HAP-1 (cell line): ENCODE measurements around the gene CD2.

Experiments used
- DNase-seq, 2 experiments: peaks; one replicate each; pipeline ENCODE4 v3.0.0-alpha.2; 2016 to 2020; ENCODE audit warnings: low spot score in 2 of 2
- H3K27me3 ChIP-seq: fragments of 250-450 bp; sonication (Bioruptor Pico); 2 replicates; pipeline ENCODE4 v1.5.1; 2020; ENCODE audit warnings: low read depth, mild to moderate bottlenecking, moderate library complexity
- H3K36me3 ChIP-seq: fragments of 250-450 bp; sonication (Bioruptor Pico); replicated peaks from 2 replicates; pipeline ENCODE4 v1.5.1; 2020; ENCODE audit warnings: mild to moderate bottlenecking
- H3K4me1 ChIP-seq: fragments of 250-450 bp; sonication (Bioruptor Pico); 2 replicates; pipeline ENCODE4 v1.5.1; 2020; ENCODE audit warnings: mild to moderate bottlenecking
- H3K4me3 ChIP-seq: fragments of 250-450 bp; sonication (Bioruptor Pico); 2 replicates; pipeline ENCODE4 v1.5.1; 2020; ENCODE audit warnings: mild to moderate bottlenecking, moderate library complexity
- H3K9me3 ChIP-seq: fragments of 250-450 bp; sonication (Bioruptor Pico); 2 replicates; pipeline ENCODE4 v1.5.1; 2020; ENCODE audit warnings: mild to moderate bottlenecking, moderate library complexity
- in situ Hi-C: fragments of 300-500 bp; cut with MboI; formaldehyde crosslinking; loops from 3 replicates; pipeline ENCODE4 v1.14.3; 2020; ENCODE audit warnings: low sequenced_read_pairs, inconsistent platforms, mixed read lengths

The CD2 gene, protein sequence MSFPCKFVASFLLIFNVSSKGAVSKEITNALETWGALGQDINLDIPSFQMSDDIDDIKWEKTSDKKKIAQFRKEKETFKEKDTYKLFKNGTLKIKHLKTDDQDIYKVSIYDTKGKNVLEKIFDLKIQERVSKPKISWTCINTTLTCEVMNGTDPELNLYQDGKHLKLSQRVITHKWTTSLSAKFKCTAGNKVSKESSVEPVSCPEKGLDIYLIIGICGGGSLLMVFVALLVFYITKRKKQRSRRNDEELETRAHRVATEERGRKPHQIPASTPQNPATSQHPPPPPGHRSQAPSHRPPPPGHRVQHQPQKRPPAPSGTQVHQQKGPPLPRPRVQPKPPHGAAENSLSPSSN

DNA sequence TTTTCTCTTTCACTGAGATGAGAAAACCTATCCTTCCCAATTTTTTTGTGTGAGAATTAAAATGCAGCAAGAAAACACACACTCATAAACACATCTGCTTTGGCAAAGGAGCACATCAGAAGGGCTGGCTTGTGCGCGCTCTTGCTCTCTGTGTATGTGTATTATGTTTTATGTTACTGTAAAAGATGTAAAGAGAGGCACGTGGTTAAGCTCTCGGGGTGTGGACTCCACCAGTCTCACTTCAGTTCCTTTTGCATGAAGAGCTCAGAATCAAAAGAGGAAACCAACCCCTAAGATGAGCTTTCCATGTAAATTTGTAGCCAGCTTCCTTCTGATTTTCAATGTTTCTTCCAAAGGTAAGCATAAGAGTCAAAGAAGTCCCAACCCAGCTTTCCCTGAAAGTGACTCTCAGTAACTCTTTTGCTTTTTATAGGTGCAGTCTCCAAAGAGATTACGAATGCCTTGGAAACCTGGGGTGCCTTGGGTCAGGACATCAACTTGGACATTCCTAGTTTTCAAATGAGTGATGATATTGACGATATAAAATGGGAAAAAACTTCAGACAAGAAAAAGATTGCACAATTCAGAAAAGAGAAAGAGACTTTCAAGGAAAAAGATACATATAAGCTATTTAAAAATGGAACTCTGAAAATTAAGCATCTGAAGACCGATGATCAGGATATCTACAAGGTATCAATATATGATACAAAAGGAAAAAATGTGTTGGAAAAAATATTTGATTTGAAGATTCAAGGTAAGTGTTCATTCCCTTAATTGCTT is at the start of gene CD2:
Gene CD2 (plus strand): TSS at position 233 of the 780 bp plus-strand sequence. CDS start 63 bp downstream, at position 296.
- H3K27me3 ChIP-seq, result no peaks in the 10 kb centered on the region
- H3K36me3 ChIP-seq, result no peaks in the 10 kb centered on the region
- no peaks in the 10 kb centered on the region for H3K4me1 ChIP-seq
- DNase-seq, result no peak
- no peak within 1 kb of the TSS for H3K4me3 ChIP-seq
- no peaks in the 10 kb centered on the region for H3K9me3 ChIP-seq
- in situ Hi-C loops, result no loop called here

DNA sequence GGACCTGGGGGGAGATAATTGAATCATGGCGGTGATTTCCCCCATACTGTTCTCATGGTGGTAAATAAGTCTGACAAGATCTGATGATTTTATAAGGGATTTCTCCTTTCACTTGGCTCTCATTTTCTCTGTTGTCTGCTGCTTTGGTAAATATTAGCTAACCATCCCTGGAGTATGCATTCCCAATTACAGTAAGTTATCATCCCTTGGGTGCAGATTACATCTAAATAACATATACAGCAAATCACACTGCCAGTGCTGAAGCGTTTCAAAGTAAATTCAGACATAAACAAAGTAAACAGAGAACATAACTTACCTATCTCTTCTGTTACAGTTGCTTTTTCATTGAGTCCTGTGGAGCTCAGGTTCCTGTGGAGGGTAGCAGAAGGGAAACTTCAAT is 48.1 kb upstream of the CD2 start:
- no peak for DNase-seq
- in situ Hi-C loops, result no loop called here
- H3K4me3 ChIP-seq, result no peak overlapping the region
- H3K9me3 ChIP-seq, result no peaks in the 10 kb centered on the region
- H3K27me3 ChIP-seq, result no peaks in the 10 kb centered on the region
- H3K4me1 ChIP-seq, result no peaks in the 10 kb centered on the region
- no peaks in the 10 kb centered on the region for H3K36me3 ChIP-seq

DNA sequence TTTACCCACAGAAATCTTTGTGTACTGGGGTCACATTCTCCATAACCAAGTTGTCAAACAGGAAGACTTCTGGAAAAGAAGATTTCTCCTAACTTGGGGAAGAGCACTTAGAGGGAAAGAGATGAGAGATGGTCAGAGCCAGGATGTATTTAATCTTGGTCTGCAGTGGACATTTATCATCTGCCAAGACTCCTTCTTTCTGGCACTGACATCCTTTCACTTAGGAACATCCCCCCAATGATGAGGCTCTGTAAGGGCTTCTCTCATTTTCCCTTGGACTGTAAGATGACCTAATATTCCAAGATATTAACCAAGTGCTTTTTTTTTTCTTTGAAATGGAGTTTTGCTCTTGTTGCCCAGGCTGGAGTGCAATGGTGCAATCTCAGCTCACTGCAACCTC is 47.4 kb upstream of the CD2 start:
- Histone ChIP-seq H3K27me3 (no peaks in the 10 kb centered on the region), H3K9me3 (no peaks in the 10 kb centered on the region), H3K4me3 (no peak overlapping the region), H3K4me1 (no peaks in the 10 kb centered on the region), H3K36me3 (no peaks in the 10 kb centered on the region)
- in situ Hi-C loops, result no loop called here
- DNase-seq, result no peak

DNA sequence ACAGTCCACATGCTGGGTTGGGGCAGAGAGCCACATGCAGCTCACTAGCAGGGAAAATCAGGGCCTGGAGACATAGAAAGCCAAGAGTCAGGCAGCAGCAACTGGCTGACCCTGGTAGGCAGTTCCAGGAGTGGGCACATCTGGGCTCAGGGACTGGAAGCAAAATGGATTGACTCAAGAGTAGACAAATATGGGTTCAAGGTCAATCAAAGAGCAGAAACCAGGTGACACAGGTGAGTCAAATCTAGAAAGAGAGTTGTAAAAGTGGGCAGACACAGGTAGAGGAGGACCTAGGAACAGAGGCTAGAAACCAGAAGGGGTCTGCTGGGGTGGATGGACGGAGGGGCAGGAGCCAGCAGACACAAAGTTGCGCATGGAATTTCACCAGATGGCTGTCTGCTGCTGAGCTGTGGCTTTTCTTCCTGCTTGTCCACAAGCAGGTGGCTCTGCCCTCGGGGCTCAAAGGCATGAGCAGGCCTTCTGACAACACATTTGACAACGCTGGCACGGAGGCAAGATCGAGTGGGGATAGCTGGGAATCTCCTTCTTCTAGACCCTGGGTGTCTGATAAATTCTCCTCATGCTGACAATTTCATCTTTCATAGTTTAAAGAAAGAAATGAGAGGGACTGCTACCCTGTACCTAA is 45.9 kb upstream of the CD2 start:
- in situ Hi-C loops, result no loop called here
- no peak for DNase-seq
- Histone ChIP-seq H3K4me1 (no peaks in the 10 kb centered on the region), H3K4me3 (no peak overlapping the region), H3K9me3 (no peaks in the 10 kb centered on the region), H3K36me3 (no peaks in the 10 kb centered on the region), H3K27me3 (no peaks in the 10 kb centered on the region)

DNA sequence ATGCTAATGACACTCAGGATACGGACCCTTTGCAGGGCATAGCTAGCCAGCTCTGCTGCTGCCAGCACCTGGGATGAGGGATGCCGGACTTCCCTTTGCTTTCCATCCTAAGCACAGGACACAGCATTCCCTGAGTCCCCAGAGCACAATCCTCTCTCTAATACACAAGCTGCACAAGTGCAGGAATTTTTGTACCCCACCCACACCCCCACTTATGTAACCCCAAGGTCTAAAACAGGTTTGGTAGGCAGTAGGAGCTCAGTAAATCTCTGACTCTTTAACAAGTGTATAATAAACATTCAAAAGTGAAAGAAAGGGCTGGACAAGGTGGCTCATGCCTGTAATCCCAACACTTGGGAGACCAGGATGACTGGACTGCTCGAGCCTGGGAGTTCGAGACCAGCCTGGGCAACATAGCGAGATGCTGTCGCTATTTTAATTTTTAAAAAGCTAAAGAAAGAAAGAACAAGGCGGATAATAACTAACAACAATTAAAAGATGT is 44.5 kb upstream of the CD2 start:
- DNase-seq, result no peak
- H3K9me3 ChIP-seq, result no peaks in the 10 kb centered on the region

DNA sequence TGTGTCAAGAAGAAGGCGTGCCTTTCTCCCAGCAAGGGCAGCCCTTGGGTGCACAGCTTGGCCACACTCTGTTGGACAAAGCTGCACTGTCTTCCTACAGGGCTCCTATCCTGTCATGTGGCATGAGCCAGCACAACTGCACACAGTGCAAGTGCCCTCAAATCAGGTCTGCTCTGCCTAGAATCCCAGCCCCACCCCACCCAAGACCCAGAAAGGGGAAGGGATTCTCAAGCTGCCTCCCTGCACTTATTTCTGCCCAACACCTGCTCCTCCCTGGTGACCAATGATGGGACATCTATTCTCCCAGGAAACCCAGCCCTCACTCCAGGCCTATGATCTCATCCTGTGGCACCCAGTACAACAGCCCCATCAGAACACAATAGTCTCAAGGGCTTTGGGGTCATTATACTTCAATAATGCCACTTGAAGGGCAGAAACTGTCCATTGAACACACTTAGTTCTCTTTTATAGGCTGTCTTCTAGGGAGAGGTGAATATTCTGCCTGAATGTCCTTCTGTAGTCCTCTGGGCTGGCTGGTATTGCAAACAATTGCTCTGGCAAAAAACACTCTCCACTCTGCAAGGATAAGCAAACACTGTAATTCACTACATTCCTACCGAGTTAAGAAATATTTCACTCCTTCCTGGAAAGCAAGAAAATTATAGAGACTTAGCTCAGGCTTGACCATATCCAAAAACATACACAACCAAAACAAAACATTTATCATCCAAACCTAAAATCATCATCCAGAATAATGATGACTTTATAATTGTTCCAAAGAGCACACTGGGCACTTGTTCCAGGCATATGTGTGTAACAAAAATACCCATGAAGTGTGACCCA is 43.6 kb upstream of the CD2 start:
- H3K4me1 ChIP-seq, result no peaks in the 10 kb centered on the region
- in situ Hi-C loops, result no loop called here
- no peak for DNase-seq

More for the DNA sequence above, 44.5 kb upstream of the CD2 start:
- in situ Hi-C loops, result no loop called here
- no peaks in the 10 kb centered on the region for H3K4me1 ChIP-seq
- no peaks in the 10 kb centered on the region for H3K27me3 ChIP-seq
- no peak overlapping the region for H3K4me3 ChIP-seq
- H3K36me3 ChIP-seq, result no peaks in the 10 kb centered on the region

DNA sequence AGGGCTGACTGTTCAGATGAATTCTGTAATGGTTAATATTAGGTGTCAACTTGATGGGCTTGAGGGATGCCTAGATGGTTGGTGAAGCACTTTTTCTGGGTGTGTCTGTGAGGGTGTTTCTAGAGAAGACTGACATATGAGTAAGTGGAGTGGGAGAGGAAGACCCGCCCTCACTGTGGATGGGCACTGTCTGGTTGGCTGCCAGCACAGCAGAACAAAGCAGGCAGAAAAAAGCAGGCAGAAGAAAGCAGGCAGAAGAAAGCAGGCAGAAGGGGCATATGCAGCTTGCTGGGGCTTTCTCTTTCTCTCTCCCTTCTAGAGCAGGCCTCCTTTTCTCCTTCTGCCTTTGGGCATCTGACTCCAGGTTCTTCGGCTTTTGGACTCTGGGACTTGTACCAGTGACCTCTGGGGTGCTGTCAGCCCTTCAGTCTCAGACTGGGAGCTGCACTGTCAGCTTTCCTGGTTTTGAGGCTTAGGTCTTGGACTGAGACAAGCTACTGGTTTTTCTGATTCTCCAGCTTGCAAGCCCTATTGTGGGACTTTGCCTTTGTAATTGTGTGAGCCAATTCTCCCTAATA is 42.9 kb upstream of the CD2 start:
- Histone ChIP-seq H3K36me3 (no peaks in the 10 kb centered on the region), H3K27me3 (no peaks in the 10 kb centered on the region), H3K9me3 (no peaks in the 10 kb centered on the region), H3K4me3 (no peak overlapping the region), H3K4me1 (no peaks in the 10 kb centered on the region)
- peak in 1 of 2 experiments; percentile 23 for DNase-seq
- in situ Hi-C loops, result no loop called here

More for the DNA sequence above, 43.6 kb upstream of the CD2 start:
- no peaks in the 10 kb centered on the region for H3K27me3 ChIP-seq
- H3K9me3 ChIP-seq, result no peaks in the 10 kb centered on the region
- H3K36me3 ChIP-seq, result no peaks in the 10 kb centered on the region
- H3K4me3 ChIP-seq, result no peak overlapping the region

DNA sequence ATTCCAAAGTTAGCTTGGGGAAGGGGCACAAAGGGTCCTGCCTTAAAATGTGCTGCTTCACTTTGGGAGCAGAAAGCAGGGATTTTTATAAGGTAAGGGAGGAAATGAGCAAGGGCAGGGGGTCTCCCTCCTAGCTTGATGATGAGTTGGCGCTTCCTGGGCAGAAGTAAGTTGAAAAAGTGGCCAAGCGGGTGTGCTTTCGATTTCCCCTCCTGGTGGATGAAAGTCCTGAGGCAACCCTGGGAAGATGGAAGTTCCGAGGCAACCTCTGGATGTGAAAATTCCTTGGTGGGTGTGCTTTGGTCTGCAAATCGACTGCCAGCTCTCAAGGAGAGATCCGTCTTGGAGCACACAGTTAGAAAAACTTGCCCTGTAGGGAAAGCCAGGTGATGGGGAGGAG is 41.7 kb upstream of the CD2 start:
- Histone ChIP-seq H3K4me1 (no peaks in the 10 kb centered on the region), H3K27me3 (no peaks in the 10 kb centered on the region), H3K4me3 (no peak overlapping the region), H3K36me3 (no peaks in the 10 kb centered on the region), H3K9me3 (no peaks in the 10 kb centered on the region)
- in situ Hi-C loops, result no loop called here
- no peak for DNase-seq

DNA sequence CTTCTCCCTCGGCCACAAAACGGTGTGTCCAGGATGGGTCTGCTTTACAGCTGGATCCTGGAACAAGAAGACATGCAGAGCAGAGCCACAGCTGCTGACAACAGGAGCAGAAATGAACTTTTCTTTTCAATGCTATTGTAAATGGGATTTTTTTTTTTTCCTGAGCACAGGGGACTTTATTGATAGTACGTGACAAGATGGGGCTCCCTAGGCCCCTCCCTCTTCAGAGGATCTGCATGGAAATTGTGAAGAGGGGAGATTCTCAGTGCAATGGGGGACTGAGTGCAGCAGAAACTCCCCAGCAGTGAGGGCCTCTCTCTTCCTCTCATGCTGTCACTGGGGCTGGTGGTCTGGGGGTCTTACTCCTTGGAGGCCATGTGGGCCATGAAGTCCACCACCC is 40.8 kb upstream of the CD2 start:
- H3K36me3 ChIP-seq, result no peaks in the 10 kb centered on the region
- H3K9me3 ChIP-seq, result no peaks in the 10 kb centered on the region
- H3K4me1 ChIP-seq, result no peaks in the 10 kb centered on the region
- in situ Hi-C loops, result no loop called here
- H3K4me3 ChIP-seq, result no peak overlapping the region
- H3K27me3 ChIP-seq, result no peaks in the 10 kb centered on the region
- no peak for DNase-seq

DNA sequence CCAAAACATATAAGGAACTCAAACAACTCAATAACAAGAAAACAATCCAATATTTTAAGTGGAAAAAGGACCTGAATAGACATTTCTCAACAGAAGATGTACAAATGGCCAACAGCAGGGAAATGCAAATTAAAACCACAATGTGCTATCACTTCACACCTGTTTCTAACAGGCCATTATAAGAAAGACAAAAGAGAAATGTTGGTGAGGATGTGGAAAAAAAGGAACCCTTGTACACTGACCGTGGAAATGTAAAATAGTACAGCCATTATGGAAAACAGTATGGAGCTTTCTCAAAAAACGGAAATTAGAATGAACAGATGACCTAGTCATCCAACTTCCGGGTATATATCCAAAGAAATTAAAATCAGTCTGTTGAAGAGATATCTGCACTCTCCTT is 37.8 kb upstream of the CD2 start:
- H3K27me3 ChIP-seq, result no peaks in the 10 kb centered on the region
- no peaks in the 10 kb centered on the region for H3K9me3 ChIP-seq
- in situ Hi-C loops, result no loop called here
- no peak overlapping the region for H3K4me3 ChIP-seq
- DNase-seq, result no peak
- H3K36me3 ChIP-seq, result no peaks in the 10 kb centered on the region
- H3K4me1 ChIP-seq, result no peaks in the 10 kb centered on the region

DNA sequence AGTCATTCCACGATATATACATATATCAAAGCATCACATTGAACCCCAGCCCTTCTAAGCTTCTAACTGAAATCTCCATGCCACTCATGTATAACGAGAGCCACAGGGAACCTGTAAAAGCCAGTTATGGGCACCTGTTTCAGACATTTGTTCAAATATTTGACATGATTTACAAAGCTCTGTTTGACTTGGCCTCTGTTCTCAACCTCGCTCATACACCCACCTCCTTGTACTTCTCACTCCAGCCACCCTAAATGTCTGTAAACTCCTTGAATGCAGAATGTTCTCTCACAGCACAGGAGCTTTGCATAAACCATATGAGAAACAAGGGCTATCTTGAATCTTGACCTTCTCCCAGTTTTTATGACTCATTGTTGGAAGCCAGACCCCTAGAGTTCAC is 36.9 kb upstream of the CD2 start:
- Histone ChIP-seq H3K9me3 (no peaks in the 10 kb centered on the region), H3K4me3 (no peak overlapping the region), H3K4me1 (no peaks in the 10 kb centered on the region), H3K36me3 (no peaks in the 10 kb centered on the region), H3K27me3 (no peaks in the 10 kb centered on the region)
- no peak for DNase-seq
- in situ Hi-C loops, result no loop called here

DNA sequence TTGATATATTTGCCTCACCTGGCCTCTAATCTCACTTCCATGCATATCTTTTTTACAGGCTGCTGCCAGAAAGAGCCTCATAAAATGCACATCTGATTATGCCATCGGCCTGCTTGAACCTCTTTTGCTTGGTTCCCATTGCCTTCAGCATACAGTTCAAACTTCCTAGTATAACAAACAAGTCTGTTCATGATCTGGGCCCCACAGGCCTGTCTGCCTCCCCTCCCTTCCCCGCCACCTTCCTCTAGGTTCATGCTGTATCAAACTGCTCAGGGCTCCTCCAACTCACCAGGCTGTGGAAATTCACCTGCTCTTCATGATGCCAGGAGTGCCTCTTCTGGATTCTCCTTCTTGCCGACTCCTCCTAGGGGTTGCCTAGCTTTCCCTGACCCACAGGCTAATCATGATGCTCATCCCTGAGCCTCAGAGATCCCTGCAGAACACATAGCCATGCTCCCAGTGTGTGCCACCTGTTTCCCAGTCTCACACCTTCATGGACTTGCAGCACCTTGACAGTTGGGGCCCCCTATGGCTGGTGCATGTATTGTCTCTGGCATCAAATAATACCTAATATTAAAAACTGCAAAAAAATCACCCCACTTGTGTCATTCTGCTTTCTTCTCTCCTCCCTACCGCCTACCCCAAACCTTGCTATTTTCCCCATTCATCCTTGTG is 33.7 kb upstream of the CD2 start:
- H3K4me3 ChIP-seq, result no peak overlapping the region
- DNase-seq, result no peak
- no peaks in the 10 kb centered on the region for H3K9me3 ChIP-seq
- H3K36me3 ChIP-seq, result no peaks in the 10 kb centered on the region
- H3K27me3 ChIP-seq, result no peaks in the 10 kb centered on the region
- in situ Hi-C loops, result no loop called here
- H3K4me1 ChIP-seq, result no peaks in the 10 kb centered on the region

DNA sequence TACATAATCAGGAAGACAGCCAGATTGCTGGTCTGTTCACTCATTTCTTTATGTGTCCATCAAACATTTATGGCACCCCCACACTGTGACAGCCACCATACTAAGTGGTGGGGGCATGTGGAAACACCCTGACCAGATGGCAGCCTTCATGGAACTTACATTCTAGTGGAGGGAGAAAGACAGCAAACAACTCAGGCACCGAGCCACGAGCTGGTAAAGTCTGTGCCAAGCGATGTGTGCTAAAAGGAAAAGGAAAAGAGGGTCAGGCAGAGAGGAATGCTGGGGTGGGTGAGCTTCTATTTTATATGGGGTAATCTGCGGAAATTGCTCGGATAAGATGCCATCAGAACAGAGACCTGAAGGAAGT is 33.2 kb upstream of the CD2 start:
- Histone ChIP-seq H3K36me3 (no peaks in the 10 kb centered on the region), H3K9me3 (no peaks in the 10 kb centered on the region), H3K4me3 (no peak overlapping the region), H3K27me3 (no peaks in the 10 kb centered on the region), H3K4me1 (no peaks in the 10 kb centered on the region)
- DNase-seq, result no peak
- in situ Hi-C loops, result no loop called here
